HG03575 (cell line): ENCODE measurements around the gene BLOC1S4.

Source experiments
- ATAC-seq: cut with Tn5 transposase; IDR thresholded peaks from one replicate; pipeline ENCODE4 v1.9.1; 2021; ENCODE audit not compliant: unreplicated experiment, insufficient number of reproducible peaks, low FRiP score; ENCODE audit errors: extremely low read depth

Gene BLOC1S4

DNA sequence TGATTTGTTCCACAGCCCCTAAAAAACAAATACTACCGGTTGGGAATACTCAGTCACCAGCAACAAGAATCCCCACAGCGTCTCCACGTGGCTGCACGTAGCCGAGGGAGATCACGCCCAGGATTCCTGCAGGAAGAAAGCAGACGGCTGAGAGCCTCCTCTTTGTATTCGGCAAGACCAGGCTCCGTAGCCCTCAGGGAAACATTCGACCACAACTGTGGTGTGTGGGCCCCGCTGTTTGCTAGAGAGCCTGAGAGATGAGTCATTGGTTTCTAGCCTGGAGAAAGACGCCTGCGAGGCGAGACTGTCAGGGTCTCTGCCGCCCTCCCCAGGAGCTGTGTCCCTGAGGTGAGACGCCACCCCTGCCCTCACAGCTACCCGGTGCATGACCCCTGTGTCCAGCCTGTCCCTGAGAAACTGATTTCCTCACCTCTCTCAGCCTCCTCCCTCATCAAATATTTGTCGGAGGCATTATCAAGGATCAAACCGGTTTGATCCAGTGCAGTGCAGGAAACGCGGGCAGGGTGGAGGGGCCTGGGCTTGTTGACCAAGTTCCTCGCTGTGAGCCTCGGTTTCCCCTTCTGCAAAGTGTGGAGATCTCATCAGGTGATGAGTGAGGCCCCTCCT lies 27.0 kb upstream of the BLOC1S4 start:
- no peak for ATAC-seq

DNA sequence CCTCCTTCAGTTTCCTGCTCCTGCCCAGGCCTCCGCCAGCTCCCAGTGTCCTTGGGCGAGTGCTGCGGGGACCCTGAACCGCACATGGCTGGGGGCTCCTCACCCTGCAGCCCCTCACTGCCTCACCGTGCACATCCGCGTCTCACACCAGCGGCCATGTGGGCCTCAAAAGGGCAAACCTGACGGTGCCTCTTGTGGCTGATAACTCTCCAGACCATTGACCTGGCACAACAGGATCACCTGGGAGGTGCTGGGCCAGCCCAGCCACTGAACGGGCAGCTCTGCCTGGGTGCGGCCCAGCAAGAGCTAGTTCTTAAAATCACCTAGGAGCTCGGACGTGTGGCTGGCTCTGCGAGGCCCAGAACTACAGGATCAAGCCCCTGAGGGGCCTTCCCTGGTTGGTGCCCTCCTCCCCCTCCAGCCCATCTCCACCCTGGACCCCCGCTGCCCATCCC lies 26.4 kb upstream of the BLOC1S4 start:
- no peak for ATAC-seq

DNA sequence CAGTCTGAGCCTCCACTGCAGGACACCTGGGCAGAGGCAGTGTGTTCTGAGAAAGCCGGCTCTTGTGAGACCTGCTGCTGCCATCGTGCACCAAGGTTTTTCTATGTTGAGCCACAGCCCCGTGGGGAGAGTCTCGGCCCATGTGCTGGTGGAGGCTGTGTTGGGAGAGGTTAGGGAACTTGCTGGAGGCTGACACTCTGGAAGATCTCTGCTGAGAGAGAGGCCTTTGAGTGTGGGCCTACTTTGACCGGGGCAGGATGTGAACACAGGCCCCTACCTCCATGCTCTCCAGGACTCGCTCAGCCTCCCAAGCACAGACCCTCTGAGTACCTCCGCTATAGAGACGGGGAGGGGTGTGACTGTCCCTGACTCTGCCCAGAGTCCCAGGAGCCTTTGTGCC lies 23.6 kb upstream of the BLOC1S4 start:
- ATAC-seq = no peak

DNA sequence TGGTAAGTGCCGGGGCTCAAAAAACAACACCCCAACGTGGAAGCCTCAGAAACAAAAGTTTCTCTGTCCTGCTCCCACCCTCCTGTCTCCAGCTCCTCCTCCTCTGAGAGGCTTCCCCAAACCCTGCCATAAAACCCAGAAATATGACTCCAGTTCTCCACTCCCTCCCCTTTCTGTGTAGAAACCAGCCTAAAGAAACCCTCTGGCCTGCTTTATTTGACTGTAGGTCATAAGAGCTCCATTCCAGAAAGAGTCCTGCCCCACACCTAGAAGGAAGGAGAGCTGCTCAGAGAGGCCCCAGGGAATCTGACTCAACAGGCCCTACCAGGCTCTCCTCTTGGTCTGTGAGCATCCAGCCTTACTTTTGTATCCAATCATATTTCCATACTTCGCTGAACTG lies 23.2 kb upstream of the BLOC1S4 start:
- no peak for ATAC-seq

DNA sequence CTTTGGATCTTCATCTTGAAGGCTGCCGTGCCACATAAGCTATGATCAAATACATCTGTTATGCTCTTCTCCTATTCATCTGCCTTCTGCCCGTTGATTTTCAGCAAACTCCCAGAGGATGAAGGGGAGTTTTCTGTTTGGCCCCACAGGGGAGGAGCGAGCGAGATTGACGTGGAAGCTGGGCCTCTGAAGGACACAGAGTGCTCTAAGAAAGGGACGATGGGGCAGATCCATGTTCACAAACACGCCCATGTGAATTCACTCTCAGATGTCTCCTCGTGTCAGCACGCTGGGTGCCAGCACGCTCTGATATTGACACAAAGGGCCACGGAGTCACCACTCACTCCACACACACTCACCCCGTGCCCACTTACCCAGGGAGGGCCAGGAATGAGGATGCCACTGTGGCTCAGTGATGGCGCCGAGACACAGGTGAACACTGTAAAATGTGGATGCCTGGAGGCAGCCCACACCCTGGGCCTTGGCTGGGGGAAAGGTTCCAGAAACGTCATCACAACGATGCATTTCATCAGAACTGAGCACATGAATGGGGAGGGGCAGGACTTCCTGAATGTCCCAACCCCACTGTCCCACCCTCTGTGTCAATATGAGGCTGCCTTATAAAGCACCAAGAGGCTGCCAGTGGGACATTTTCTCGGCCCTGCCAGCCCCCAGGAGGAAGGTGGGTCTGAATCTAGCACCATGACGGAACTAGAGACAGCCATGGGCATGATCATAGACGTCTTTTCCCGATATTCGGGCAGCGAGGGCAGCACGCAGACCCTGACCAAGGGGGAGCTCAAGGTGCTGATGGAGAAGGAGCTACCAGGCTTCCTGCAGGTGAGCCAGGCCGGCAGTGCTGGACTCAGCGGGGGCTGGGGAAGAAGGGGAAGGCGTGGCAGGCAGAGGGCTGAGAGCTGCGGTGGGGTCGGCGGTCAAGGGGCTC lies 22.5 kb upstream of the BLOC1S4 start, which contains the start of gene S100P:
TSS of gene S100P (plus strand) at position 648 of the 946 bp plus-strand sequence. CDS start at position 703, 55 bp downstream.
- ATAC-seq = no peak

DNA sequence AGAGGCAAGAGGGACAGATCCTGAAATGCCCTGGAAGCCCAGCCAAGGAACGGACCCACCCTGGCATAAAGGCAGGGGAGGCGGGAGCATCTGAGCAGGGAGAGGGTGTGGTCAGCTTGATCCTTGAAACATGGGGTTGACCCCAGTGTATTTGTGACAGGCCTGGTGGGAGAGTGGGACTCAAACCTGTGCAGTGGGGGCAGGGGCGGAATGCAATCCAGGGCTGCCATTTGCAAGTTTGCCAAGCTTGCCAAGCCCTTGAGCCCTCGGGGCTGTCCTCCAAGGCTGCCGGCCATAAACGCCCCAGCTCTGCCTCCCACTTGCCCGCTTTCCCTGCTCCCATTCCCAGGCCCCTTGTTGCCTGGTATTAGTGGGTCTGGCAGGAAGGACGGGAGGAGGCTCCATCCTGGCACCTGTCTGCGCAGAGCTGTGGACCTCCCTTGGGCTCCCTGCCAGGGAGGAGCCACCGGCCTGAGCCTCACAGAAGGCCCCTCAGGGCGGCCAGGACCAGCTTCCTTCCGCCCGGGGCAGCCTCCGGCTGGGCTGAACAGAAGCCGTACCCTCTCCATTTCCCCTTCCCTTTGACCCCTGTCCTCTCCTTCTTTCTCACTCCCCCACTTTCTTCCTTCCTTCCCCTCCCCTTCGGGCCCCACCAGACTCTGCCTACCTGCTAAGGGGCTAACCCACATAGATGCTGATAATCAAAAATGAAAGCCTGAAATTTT lies 21.6 kb upstream of the BLOC1S4 start:
- ATAC-seq = no peak

DNA sequence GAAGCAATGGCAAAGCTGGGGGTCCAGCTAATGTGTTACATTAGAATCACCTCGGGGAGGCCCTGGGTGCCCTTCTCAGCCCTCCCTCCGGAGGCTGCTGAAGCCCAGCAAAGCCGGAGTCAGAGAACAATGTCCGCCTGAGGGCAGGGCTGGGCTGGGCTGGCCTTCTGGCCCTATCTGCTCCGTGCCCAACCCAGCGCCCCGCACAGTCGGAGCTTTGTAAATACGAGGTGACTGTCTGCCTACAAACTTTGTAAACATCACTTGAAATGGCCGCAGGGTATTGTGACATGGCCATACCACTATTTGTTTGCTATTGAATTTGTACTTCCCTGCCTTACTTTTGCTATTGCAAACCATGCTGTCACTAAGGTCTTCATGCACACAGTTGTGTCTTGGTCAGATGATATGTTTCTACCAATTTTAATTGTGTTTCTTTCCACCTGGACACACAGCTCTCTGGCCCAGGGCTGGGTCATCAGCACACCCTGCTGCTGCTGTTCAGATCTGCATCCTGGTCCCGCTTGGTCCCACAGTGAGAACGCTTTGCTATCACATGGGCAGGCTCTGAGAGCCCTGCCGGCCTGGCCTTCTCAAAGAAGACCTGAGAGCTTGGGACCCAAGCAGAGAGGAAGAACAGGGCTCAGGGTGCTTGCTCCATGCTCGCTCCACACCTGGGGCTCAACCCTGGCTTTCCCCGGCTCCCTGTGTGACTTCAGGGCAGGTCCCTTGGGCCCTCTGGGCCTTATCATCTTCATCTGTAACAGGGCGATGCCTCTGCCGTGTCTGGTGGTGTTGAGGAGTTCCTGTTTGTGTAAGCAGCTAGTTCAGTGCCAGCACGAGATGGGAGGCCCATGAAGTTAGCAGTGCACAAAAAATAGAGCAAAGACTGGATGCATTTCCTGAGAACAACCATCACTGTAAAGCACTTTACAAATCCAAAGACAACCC lies 20.0 kb upstream of the BLOC1S4 start:
- no peak for ATAC-seq

DNA sequence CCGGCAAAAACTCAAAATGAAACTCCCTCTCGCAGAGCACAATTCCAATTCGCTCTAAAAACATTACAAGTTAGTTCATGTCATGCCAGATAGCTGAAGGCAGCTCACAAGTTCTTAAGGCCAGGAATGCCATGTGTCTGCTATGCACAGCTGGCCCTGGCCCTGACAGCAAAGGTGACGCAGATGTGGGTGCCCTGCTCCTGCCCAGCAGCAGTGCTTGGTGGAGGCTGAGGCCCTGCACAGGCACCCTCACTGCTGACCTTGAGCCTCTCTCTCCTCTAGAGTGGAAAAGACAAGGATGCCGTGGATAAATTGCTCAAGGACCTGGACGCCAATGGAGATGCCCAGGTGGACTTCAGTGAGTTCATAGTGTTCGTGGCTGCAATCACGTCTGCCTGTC lies 19.4 kb upstream of the BLOC1S4 start:
- no peak for ATAC-seq

DNA sequence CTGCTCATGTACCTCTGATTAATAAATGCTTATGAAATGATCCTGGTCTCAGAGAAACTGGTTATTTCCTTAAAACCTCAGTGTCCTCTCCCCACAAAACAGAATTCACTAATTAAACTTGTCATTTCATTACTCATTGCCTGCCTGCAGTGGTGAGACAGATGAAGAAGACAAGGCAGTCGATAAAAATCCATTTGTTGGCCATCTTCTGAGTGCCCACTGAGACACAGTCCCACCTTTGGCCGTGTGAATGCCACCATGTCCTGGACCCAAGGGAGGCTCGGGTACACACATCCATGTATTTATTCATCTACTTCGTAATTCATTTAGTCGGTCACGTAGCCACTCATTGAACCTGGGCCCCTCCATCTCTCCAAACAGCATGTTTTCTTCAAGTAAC lies 18.8 kb upstream of the BLOC1S4 start:
- ATAC-seq = no peak

DNA sequence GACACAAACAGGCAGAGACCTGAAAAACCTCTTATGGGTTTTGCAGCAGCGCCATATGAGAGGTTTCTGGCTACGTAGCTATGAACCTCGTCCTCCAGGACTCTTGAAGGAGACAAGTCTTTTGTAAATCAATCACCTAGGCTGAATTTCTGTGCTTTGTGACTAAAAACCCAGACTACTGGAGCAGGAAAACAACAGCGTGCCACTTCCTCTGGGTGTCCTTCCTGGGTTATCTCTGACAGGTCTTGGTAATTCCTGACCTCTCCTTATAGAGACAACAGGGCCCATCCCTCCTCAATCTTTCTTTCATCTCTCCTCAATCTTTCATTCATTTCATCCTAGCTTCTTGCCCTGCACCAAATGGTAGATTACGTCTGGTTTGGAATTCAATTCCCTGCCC lies 16.6 kb upstream of the BLOC1S4 start:
- no peak for ATAC-seq

DNA sequence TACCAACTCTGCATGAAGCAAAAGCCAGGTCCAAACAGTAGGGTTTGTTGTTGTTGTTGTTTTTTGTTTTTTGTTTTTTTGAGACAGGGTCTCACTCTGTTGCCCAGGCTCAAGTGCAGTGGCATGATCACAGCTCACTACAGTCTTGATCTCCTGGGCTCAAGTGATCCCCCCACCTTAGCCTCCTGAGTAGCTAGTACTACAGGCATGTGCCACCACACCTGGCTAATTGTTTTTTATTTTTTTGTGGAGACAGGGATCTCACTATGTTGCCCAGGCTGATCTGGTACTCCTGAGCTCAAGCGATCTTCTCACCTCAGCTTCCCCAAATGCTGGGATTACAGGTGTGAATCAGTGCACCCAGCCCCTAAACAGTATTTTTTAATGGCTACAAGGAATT lies 16.1 kb upstream of the BLOC1S4 start:
- no peak for ATAC-seq

DNA sequence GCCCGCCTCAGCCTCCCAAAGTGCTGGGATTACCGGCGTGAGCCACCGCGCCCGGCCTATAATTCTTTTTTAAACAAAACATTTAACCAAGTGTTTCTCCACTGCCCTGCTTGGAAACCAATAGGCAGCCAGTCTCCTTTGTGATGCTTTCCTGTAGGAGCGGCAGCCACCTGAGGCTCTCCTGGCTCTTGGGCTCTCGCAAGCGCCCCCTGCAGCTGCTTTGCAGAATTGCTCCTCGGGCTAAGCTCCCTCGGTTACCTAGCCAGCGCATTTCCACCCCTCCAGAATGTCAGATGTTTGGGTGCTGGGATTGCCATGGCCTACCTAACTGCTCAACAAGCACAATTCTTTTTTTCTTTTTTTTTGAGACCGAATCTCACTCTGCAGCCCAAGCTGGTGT lies 14.6 kb upstream of the BLOC1S4 start:
- ATAC-seq = no peak

DNA sequence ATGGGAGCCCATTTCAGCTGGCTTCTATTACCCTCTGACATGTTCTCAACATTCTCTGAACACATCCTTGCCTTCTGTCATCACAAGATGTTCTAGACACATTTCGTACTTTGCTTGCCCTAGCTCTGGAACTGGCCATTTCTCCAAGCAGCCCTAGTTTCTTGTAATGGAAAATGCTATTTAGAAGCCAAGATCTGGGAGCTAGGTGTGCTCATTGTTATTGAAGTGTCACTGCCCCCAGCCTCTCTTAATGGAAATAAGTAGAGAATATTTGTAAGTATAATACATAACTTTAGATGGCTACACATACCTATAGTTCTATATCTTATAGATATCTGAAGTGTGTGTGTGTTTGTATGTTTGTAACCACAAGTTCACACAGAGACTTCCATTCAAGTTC lies 13.2 kb upstream of the BLOC1S4 start:
- ATAC-seq = no peak

DNA sequence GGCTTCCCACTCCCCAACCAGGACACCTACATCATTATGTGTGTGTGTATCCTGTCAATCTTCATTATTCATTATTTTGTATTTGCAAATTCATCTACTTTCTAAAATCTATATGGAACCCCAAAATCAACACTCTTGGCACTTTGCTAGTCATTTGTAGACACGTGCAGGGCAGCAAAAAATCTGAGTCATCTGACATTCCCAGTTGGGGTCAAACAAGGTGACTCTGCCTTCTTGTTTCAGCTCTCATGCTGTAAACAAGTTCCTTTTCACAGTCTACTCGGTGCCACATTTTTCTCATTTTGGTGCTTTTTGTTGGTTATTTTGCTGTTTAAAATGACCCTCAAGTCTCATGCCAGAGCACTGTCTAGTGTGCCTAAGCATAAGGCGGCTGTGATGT lies 12.2 kb upstream of the BLOC1S4 start:
- ATAC-seq = no peak

DNA sequence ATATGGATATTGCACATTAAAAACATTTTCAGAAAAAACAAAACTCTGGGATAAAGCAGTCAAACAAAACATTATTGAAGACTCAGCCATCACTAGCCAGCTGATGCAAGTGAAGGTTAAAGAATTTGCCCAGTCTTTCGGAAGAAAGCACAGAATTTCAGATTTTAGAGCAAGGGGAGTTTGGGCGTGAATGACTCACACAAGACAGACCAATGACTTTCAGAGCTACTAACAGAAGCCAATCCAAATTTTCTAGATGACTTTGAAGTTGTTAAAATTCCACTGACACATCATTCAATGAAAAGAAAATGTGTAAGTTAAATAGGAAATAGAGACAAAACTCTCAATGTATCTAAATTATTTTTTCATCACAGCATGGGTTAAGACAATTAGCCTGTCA lies 10.3 kb upstream of the BLOC1S4 start:
- no peak for ATAC-seq

DNA sequence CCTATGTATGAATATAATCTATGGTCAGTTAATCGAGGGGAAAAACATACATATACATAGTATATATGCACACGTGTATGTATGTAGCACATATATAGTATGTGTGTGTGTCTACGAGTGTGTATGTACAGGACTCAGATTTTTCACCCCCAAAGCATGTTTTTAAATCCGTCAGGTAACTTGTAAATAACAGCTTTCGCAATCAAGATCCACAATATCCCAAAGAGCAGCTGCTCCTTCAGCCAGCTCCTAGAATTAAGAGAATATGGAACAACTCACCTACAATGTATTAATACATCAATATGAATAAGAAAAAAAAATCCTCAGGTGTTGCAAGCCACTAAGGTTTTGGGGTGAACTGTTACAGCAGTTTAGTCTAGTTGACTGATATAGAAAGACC lies 9.8 kb upstream of the BLOC1S4 start:
- no peak for ATAC-seq

DNA sequence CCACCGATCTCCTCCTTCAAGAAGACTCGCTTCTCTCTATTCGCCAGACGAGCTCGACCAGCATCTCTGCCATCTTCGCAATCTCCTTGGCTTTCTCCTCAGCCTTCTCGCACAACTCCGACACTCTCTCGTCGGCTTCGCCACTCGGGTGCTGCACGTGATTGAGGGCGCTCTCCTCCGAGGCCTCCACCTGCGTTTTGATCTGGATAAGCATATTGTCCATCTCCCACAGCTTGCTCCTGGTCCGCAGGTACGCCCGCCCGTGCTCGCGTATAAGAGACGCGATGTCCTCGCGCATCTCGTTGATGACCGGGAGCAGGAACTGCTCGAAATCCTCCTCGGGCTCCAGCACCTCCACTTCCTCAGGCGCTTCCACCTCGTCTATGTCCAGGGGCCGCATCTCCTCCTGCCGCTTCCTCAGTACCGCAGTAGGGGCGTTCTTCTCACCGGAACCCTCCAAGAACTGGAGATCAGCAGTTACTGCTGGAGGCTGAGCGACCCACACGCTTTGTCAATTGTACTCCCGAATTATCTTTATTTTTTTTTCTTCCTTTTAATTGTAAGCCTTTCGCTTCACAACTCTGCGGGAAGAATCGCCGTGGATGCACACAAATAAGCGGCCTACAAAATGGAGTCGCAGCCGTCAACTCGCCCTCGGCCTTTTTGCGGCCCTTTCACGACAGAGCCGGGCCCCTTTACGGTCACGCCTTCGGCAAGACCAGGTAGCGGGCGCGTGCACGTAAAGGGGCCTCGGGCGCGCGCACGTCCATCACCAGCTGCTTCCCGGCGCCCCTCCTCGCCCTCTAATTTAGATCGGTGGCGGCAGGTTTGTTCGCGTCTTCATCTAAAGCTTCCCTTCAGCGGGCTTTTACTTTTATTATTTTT lies 6.5 kb upstream of the BLOC1S4 start, which contains the start of gene MRFAP1L1:
TSS of gene MRFAP1L1 (minus strand) at position 636 of the 885 bp plus-strand sequence. CDS start at position 400, 236 bp downstream.
- no peak for ATAC-seq

DNA sequence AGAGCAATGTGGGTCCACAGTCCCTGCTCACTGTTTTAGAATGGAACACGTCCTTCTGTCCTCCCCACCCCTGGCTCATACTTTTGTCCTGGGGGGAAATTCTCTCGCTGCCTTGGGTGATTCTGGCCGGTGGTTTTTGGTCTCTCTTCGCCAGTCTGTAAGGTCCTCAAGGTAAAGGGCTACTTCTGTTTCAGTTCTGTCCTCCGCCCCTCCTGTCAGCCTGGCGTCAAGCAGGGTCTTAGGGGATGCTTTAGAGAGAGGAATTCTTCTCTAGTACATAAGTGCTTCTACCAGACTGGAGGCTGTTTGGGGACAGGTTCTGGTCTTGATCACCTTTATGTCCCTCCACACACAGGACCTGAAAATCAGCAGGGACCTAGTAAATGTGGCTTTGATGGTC lies 5.7 kb upstream of the BLOC1S4 start:
- no peak for ATAC-seq
